ENCODE data around the gene PCGF2. TPM values are rescaled to one million over a fixed set of nuclear protein-coding genes. Genes with fewer than 3 reads are reported as not detected.

The PCGF2 gene
- total RNA-seq, 4 donors from 2014 or later = 8.5 to 13.5 (median 10.9) TPM

GRCh38 chr17:38738686-38739085, 9.4 kb downstream of the PCGF2 start:
- TF ChIP-seq POLR2A (IDR thresholded peaks at IDR 0.05) (no peak), CTCF (IDR thresholded peaks at IDR 0.05) (no peak)
- Histone ChIP-seq H3K4me1 (peaks cover 26 to 41% of the 10 kb centered on the region in 2 donors), H3K27me3 (no peaks in the 10 kb centered on the region), H3K27ac (no peak overlapping the region), H3K4me3 (replicated peaks in 1 of 3) (no peak overlapping the region), H3K36me3 (peaks cover 8 to 14% of the 10 kb centered on the region in 2 donors), H3K9me3 (no peaks in the 10 kb centered on the region)
- 90 to 95% methylated on average over 16 of the region's 16 CpGs for WGBS, 2 donors
- intact Hi-C loops (cut with DNase I) = loop anchor here (5.0 to 10.0 kb wide), 2 partner anchors 36 to 134 kb away; partner anchors contain the start of gene SRCIN1
- DNase-seq = no peak

- Histone ChIP-seq H3K4me3 (replicated peaks in 1 of 3) (no peak overlapping the region), H3K27me3 (no peaks in the 10 kb centered on the region), H3K9me3 (no peaks in the 10 kb centered on the region), H3K27ac (no peak overlapping the region), H3K4me1 (peaks cover 24 to 39% of the 10 kb centered on the region in 2 donors), H3K36me3 (peaks cover 11 to 14% of the 10 kb centered on the region in 2 donors)
- DNase-seq = no peak
- 87 to 92% methylated on average over 14 of the region's 14 CpGs for WGBS, 2 donors
- no peak for TF ChIP-seq POLR2A (IDR thresholded peaks at IDR 0.05)
- intact Hi-C loops (cut with DNase I) = loop anchor here (5.0 to 10.0 kb wide), 2 partner anchors 36 to 133 kb away; partner anchors contain the start of gene SRCIN1
These were observed 10.0 kb downstream of the PCGF2 start for GRCh38 chr17:38738007-38738662.

GRCh38 chr17:38735161-38735997, 12.8 kb downstream of the PCGF2 start:
- 44 to 50% methylated on average over 17 to 23 of the region's 23 CpGs for WGBS, 2 donors
- H3K27ac ChIP-seq = no peak overlapping the region
- intact Hi-C loops (cut with DNase I) = loop anchor here (2.0 to 10.0 kb wide), 3 partner anchors 33 to 131 kb away; partner anchors contain the start of gene SRCIN1
- no peak for TF ChIP-seq POLR2A (IDR thresholded peaks at IDR 0.05)
- TF ChIP-seq CTCF (IDR thresholded peaks at IDR 0.05) = peak; percentile 80 to 93 (median 86)
- peaks cover 14% of the 10 kb centered on the region in 2 donors for H3K36me3 ChIP-seq
- H3K4me1 ChIP-seq = peaks cover 27 to 36% of the 10 kb centered on the region in 2 donors
- peak; percentile 57 for DNase-seq
- H3K27me3 ChIP-seq = no peaks in the 10 kb centered on the region
- H3K4me3 ChIP-seq (replicated peaks in 1 of 3) = no peak overlapping the region
- H3K9me3 ChIP-seq = no peaks in the 10 kb centered on the region

- H3K4me1 ChIP-seq = peaks cover 30 to 39% of the 10 kb centered on the region in 2 donors
- no peaks in the 10 kb centered on the region for H3K9me3 ChIP-seq
- intact Hi-C loops (cut with DNase I) = loop anchor here (2.0 to 10.0 kb wide), 2 partner anchors 57 to 129 kb away; partner anchors contain the start of gene SRCIN1
- no peak overlapping the region for H3K4me3 ChIP-seq (replicated peaks in 1 of 3)
- H3K27ac ChIP-seq = peak overlapping the region in 1 of 3 donors; percentile 75
- 57 to 71% methylated on average over 11 to 15 of the region's 15 CpGs for WGBS, 2 donors
- no peak for TF ChIP-seq POLR2A (IDR thresholded peaks at IDR 0.05)
- no peak for TF ChIP-seq CTCF (IDR thresholded peaks at IDR 0.05)
- DNase-seq = no peak
- peaks cover 14% of the 10 kb centered on the region in 2 donors for H3K36me3 ChIP-seq
- H3K27me3 ChIP-seq = no peaks in the 10 kb centered on the region
These were observed 13.9 kb downstream of the PCGF2 start for GRCh38 chr17:38733982-38734973.
